ENCODE results near the gene RESP18. TPM values are rescaled to one million over a fixed set of nuclear protein-coding genes. Genes with fewer than 3 reads are reported as not detected.

The RESP18 gene
- total RNA-seq, 1 donor from 2014 or later = not detected

- Mint-ChIP-seq H3K27me3 (ENCODE audit: low read depth) (peaks cover 27% of the 10 kb centered on the region), H3K4me1 (ENCODE audit: low read depth) (peaks cover 2% of the 10 kb centered on the region), H3K27ac (no peak overlapping the region), H3K4me3 (ENCODE audit: low read depth) (no peak overlapping the region), H3K36me3 (ENCODE audit: low read depth) (no peaks in the 10 kb centered on the region), H3K9me3 (no peaks in the 10 kb centered on the region)
- intact Hi-C loops (cut with micrococcal nuclease) = loop anchor here (1.0 to 2.0 kb wide), 2 partner anchors 76 to 192 kb away; partner anchors contain the start of gene NHEJ1
- peak; percentile 48 for DNase-seq (ENCODE audit: low spot score)
Measured at GRCh38 chr2:219352448-219353023, 20.0 kb upstream of the RESP18 start.

GRCh38 chr2:219350710-219351221 lies 18.2 kb upstream of the RESP18 start:
- DNase-seq (ENCODE audit: low spot score) = no peak
- intact Hi-C loops (cut with micrococcal nuclease) = no loop called here
- Mint-ChIP-seq H3K36me3 (ENCODE audit: low read depth) (no peaks in the 10 kb centered on the region), H3K27me3 (ENCODE audit: low read depth) (peaks cover 22% of the 10 kb centered on the region), H3K4me3 (ENCODE audit: low read depth) (no peak overlapping the region), H3K4me1 (ENCODE audit: low read depth) (no peaks in the 10 kb centered on the region), H3K27ac (no peak overlapping the region), H3K9me3 (no peaks in the 10 kb centered on the region)

GRCh38 chr2:219350215-219350614 lies 17.7 kb upstream of the RESP18 start:
- Mint-ChIP-seq H3K4me3 (ENCODE audit: low read depth) (no peak overlapping the region), H3K9me3 (no peaks in the 10 kb centered on the region), H3K36me3 (ENCODE audit: low read depth) (no peaks in the 10 kb centered on the region), H3K27ac (no peak overlapping the region), H3K27me3 (ENCODE audit: low read depth) (peaks cover 24% of the 10 kb centered on the region), H3K4me1 (ENCODE audit: low read depth) (no peaks in the 10 kb centered on the region)
- DNase-seq (ENCODE audit: low spot score) = no peak
- intact Hi-C loops (cut with micrococcal nuclease) = no loop called here

DNA sequence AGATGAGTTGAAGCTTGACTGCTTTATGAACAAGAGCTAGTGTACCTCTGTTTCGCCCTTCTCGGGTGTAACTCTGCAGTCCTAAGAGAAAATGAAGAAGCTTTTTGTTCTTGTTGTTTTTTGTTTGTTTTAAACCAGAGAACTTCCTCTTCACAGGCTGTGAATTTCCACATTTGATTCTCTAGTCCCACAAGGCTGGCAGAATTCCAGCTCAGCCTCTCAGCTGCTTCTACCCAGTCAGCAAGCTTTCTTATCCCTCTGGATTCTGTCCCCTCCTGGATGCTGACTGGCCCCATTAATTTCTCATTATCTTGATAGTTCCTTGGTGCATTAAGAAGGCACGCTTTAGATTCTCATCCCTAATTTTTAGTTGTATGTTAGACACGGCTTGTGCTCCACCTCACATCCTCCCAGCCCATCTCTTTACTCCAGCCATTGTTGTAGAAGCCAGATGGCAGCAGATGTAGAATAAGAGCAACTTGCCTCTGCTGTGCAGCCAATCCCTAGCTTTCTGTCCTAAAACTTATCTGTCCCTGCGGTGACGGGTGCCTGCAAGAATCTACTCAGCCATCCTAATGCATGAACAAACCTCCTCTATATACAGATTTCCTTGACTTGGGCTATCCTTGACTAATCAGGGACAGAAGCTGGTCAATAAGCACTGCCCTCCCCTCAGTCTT lies 12.3 kb upstream of the RESP18 start:
- no peak overlapping the region for H3K4me3 Mint-ChIP-seq (ENCODE audit: low read depth)
- no peak for DNase-seq (ENCODE audit: low spot score)
- no peaks in the 10 kb centered on the region for H3K9me3 Mint-ChIP-seq
- H3K4me1 Mint-ChIP-seq (ENCODE audit: low read depth) = no peaks in the 10 kb centered on the region
- intact Hi-C loops (cut with micrococcal nuclease) = no loop called here
- H3K36me3 Mint-ChIP-seq (ENCODE audit: low read depth) = no peaks in the 10 kb centered on the region
- H3K27me3 Mint-ChIP-seq (ENCODE audit: low read depth) = peaks cover 21% of the 10 kb centered on the region
- H3K27ac Mint-ChIP-seq = no peak overlapping the region

DNA sequence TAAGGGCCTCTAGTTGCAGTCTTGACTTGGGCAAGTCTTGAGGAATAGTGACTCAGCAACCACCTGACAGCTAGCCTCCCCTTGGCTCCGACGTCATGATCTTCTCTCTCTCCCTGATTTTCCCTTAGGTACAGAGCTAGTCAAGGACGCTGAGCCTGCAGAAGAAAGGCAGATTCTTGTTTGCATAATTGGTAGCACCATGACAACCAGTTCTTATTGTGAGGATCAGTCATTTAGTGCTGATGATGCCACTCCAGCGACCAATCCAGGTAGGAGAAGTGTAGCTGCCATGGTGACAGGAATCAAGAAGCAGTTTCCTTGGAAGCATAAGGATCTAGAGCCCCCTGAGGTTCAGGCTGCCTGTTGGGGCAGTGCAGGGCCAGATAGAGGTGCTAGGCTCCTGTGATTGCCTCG lies 2.8 kb upstream of the RESP18 start:
- intact Hi-C loops (cut with micrococcal nuclease) = no loop called here
- peaks cover 52% of the 10 kb centered on the region for H3K27me3 Mint-ChIP-seq (ENCODE audit: low read depth)
- H3K9me3 Mint-ChIP-seq = no peaks in the 10 kb centered on the region
- H3K36me3 Mint-ChIP-seq (ENCODE audit: low read depth) = no peaks in the 10 kb centered on the region
- DNase-seq (ENCODE audit: low spot score) = no peak
- no peak overlapping the region for H3K4me3 Mint-ChIP-seq (ENCODE audit: low read depth)
- H3K27ac Mint-ChIP-seq = no peak overlapping the region
- H3K4me1 Mint-ChIP-seq (ENCODE audit: low read depth) = no peaks in the 10 kb centered on the region

DNA sequence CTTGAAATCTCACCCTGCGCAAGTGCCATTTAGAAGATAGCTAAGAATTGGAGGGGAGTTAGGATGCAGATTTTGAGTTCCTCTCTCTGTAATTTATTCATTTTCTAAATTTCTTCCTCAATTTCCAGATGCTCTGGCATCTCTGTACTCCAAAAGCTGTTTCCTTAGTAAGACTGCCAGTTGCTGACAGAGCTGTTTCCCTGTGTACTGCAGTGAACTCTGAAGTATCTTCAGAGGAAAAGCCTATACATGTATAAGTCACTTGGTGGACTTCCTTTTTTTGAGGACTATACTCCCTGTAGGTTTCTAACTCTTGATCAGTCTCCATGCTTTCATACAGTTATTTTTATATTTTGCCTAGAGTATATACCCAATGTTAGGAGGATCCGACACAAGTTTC lies 1.5 kb upstream of the RESP18 start:
- intact Hi-C loops (cut with micrococcal nuclease) = no loop called here
- H3K27ac Mint-ChIP-seq = no peak overlapping the region
- peaks cover 48% of the 10 kb centered on the region for H3K27me3 Mint-ChIP-seq (ENCODE audit: low read depth)
- no peaks in the 10 kb centered on the region for H3K4me1 Mint-ChIP-seq (ENCODE audit: low read depth)
- H3K4me3 Mint-ChIP-seq (ENCODE audit: low read depth) = no peak overlapping the region
- DNase-seq (ENCODE audit: low spot score) = no peak
- no peaks in the 10 kb centered on the region for H3K9me3 Mint-ChIP-seq
- no peaks in the 10 kb centered on the region for H3K36me3 Mint-ChIP-seq (ENCODE audit: low read depth)

- Mint-ChIP-seq H3K36me3 (ENCODE audit: low read depth) (no peaks in the 10 kb centered on the region), H3K27ac (no peak overlapping the region), H3K27me3 (ENCODE audit: low read depth) (peaks cover 44% of the 10 kb centered on the region), H3K9me3 (no peaks in the 10 kb centered on the region), H3K4me3 (ENCODE audit: low read depth) (no peak overlapping the region), H3K4me1 (ENCODE audit: low read depth) (no peaks in the 10 kb centered on the region)
- intact Hi-C loops (cut with micrococcal nuclease) = no loop called here
- no peak for DNase-seq (ENCODE audit: low spot score)
Measured at GRCh38 chr2:219331560-219332213, 857 bp downstream of the RESP18 start.

- no peak overlapping the region for H3K4me3 Mint-ChIP-seq (ENCODE audit: low read depth)
- intact Hi-C loops (cut with micrococcal nuclease) = no loop called here
- DNase-seq (ENCODE audit: low spot score) = no peak
- H3K27ac Mint-ChIP-seq = no peak overlapping the region
- no peaks in the 10 kb centered on the region for H3K4me1 Mint-ChIP-seq (ENCODE audit: low read depth)
- H3K27me3 Mint-ChIP-seq (ENCODE audit: low read depth) = peaks cover 36% of the 10 kb centered on the region
- H3K36me3 Mint-ChIP-seq (ENCODE audit: low read depth) = no peaks in the 10 kb centered on the region
- no peaks in the 10 kb centered on the region for H3K9me3 Mint-ChIP-seq
Measured at GRCh38 chr2:219327719-219328118, 4.8 kb downstream of the RESP18 start.

- peaks cover 29% of the 10 kb centered on the region for H3K27me3 Mint-ChIP-seq (ENCODE audit: low read depth)
Measured at GRCh38 chr2:219325657-219326315, 6.8 kb downstream of the RESP18 start.

DNA sequence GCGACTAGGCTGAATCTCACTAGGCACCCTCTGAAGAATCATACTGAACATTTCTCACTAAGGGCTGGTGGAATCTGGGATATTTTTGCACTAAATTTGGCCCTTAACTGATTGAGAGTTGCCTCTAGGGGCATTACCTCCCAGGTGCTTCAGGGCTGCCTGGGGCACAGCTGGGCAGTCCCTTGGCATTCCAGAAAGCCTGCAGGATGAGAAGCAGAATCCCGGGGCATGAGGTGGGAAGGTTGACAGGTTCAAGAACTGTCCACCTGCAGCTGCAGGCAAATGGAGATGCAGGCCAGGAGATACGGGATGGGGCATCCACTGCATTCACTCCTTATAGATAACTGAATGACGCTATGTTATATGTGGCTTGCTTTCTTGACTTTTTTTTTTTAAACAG lies 7.4 kb downstream of the RESP18 start:
- no peak for DNase-seq (ENCODE audit: low spot score)
- Mint-ChIP-seq H3K4me3 (ENCODE audit: low read depth) (no peak overlapping the region), H3K36me3 (ENCODE audit: low read depth) (no peaks in the 10 kb centered on the region), H3K4me1 (ENCODE audit: low read depth) (peaks cover 3% of the 10 kb centered on the region), H3K9me3 (no peaks in the 10 kb centered on the region), H3K27me3 (ENCODE audit: low read depth) (peaks cover 29% of the 10 kb centered on the region), H3K27ac (no peak overlapping the region)
- intact Hi-C loops (cut with micrococcal nuclease) = no loop called here

More at GRCh38 chr2:219325657-219326315, 6.8 kb downstream of the RESP18 start:
- intact Hi-C loops (cut with micrococcal nuclease) = no loop called here
- no peaks in the 10 kb centered on the region for H3K9me3 Mint-ChIP-seq
- H3K27ac Mint-ChIP-seq = no peak overlapping the region
- H3K4me3 Mint-ChIP-seq (ENCODE audit: low read depth) = no peak overlapping the region
- peaks cover 2% of the 10 kb centered on the region for H3K4me1 Mint-ChIP-seq (ENCODE audit: low read depth)
- H3K36me3 Mint-ChIP-seq (ENCODE audit: low read depth) = no peaks in the 10 kb centered on the region
- DNase-seq (ENCODE audit: low spot score) = no peak

DNA sequence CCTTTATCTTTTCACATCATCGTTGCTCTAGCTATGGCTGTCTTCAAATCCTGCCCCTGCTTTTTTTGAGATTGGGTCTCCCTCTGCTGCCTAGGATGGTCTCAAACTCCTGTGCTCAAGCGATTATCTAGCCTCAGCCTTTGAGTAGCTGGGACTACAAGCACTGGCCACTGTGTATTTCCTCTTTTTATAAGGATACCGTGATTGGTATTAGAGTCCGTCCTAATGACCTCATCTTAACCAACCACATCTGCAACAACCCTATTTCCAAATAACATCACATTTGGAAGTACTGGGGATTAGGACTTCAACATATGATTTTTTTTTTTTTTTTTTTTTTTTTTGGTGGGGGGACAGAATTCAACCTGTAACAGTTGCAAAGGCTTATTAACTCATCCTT lies 9.1 kb downstream of the RESP18 start:
- no peaks in the 10 kb centered on the region for H3K9me3 Mint-ChIP-seq
- H3K36me3 Mint-ChIP-seq (ENCODE audit: low read depth) = no peaks in the 10 kb centered on the region
- peaks cover 24% of the 10 kb centered on the region for H3K27me3 Mint-ChIP-seq (ENCODE audit: low read depth)
- DNase-seq (ENCODE audit: low spot score) = no peak
- no peak overlapping the region for H3K4me3 Mint-ChIP-seq (ENCODE audit: low read depth)
- intact Hi-C loops (cut with micrococcal nuclease) = no loop called here
- H3K27ac Mint-ChIP-seq = no peak overlapping the region
- H3K4me1 Mint-ChIP-seq (ENCODE audit: low read depth) = peaks cover 3% of the 10 kb centered on the region

DNA sequence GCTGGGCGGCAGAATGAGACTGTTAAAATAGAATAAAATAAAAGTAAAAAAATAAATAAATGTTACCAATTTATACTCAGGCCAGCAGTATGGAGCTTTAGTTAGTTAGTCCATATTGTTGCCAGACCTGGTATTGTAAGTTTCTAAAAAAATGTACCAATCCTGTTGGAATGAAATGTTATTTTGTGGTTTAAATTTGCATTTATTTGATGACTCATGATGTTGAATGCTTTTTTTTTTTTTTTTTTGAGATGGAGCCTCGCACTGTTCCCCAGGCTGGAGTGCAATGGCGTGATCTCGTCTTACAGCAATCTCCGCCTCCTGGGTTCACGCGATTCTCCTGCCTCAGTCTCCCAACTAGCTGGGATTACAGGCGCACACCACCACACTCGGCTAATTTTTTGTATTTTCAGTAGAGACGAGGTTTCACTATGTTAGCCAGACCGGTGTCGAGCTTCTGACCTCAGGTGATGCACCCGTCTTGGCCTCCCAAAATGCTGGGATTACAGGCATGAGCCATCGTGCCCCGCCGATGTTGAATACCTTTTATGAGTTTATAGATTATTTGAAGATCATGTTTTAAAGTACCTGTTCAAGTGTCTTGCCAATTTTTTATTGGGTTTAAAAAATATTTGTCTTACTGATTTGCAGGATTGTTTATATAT lies 17.6 kb downstream of the RESP18 start:
- H3K27ac Mint-ChIP-seq = no peak overlapping the region
- H3K36me3 Mint-ChIP-seq (ENCODE audit: low read depth) = no peaks in the 10 kb centered on the region
- DNase-seq (ENCODE audit: low spot score) = no peak
- intact Hi-C loops (cut with micrococcal nuclease) = no loop called here
- peaks cover 10% of the 10 kb centered on the region for H3K27me3 Mint-ChIP-seq (ENCODE audit: low read depth)
- H3K4me1 Mint-ChIP-seq (ENCODE audit: low read depth) = no peaks in the 10 kb centered on the region
- no peak overlapping the region for H3K4me3 Mint-ChIP-seq (ENCODE audit: low read depth)
- H3K9me3 Mint-ChIP-seq = no peaks in the 10 kb centered on the region

All from activated T-helper 2 cell treated with anti-CD3 and anti-CD28 coated beads, Interferon-gamma antibody, Interleukin-2, Interleukin-4, amounts not matched to agents 10 μg/mL and 5 μg/mL and 100 μg/mL, durations not matched to agents 14 hours and 24 hours and 36 hours (primary cell).